AG04449 (cell line): ENCODE results near the gene TAF11L9.
"Not testable (repeated sequence)": the region's sequence is repeated elsewhere in the genome, so short reads cannot be mapped to it uniquely, and the experiment has no call there.

Experiments
- CTCF ChIA-PET: fragments of 350-600 bp; formaldehyde crosslinking; extraction: SDS; loops from one replicate; lab custom pipeline; 2021; ENCODE audit warnings: antibody characterized with exemption; lab: Yijun Ruan, JAX
- POLR2A ChIA-PET: fragments of 400-600, 350-600 bp; formaldehyde crosslinking; extraction: SDS; loops from one replicate; lab custom pipeline; 2020; ENCODE audit warnings: antibody characterized with exemption, inconsistent platforms; lab: Yijun Ruan, JAX
- DNase-seq: peaks from one replicate; pipeline ENCODE4 v3.0.0-alpha.2; 2010; ENCODE audit warnings: low read depth, low spot score
- H3K4me3 ChIP-seq: 2 replicates; pipeline ENCODE4 v1.5.1; 2011; ENCODE audit warnings: low read depth, mild to moderate bottlenecking, control low read depth, low read length
- CTCF ChIP-seq: IDR thresholded peaks from one replicate; pipeline ENCODE4 v1.5.1; 2011; ENCODE audit warnings: mild to moderate bottlenecking, moderate library complexity, low read length, control low read depth, inconsistent platforms; ENCODE audit not compliant: insufficient read depth; ENCODE audit errors: missing control alignments

Gene TAF11L9

GRCh38 chr5:17594255-17594654 lies at the start of gene TAF11L9:
Gene TAF11L9 (minus strand): TSS chr5:17594394.
- DNase-seq, H3K4me3 ChIP-seq, CTCF ChIA-PET, POLR2A ChIA-PET: not testable (repeated sequence)

GRCh38 chr5:17634160-17634559 lies 40.0 kb upstream of the TAF11L9 start, which contains the start of gene TAF11L14:
Gene TAF11L14 (plus strand): TSS chr5:17634460.
- no peak for DNase-seq
- ChIA-PET CTCF (no interaction called here), POLR2A (no interaction called here)
- H3K4me3 ChIP-seq, result no peak within 1 kb of the TSS
- no peak for TF ChIP-seq CTCF

- POLR2A ChIA-PET, H3K4me3 ChIP-seq, DNase-seq, CTCF ChIA-PET: not testable (repeated sequence)
Observed at GRCh38 chr5:17631788-17632187, 37.6 kb upstream of the TAF11L9 start, which contains the start of gene TAF11L13. Gene TAF11L13 (plus strand): TSS chr5:17632088.

- no peak for TF ChIP-seq CTCF
- POLR2A ChIA-PET, result no interaction called here
- no peak overlapping the region for H3K4me3 ChIP-seq
- no peak for DNase-seq
- CTCF ChIA-PET, result no interaction called here
Observed at GRCh38 chr5:17625686-17626085, 31.5 kb upstream of the TAF11L9 start.

- H3K4me3 ChIP-seq, result no peak overlapping the region
- no peak for DNase-seq
- ChIA-PET POLR2A (no interaction called here), CTCF (no interaction called here)
- TF ChIP-seq CTCF, result no peak
Observed at GRCh38 chr5:17620627-17621026, 26.4 kb upstream of the TAF11L9 start.

- TF ChIP-seq CTCF, result no peak
- H3K4me3 ChIP-seq, result no peak overlapping the region
- ChIA-PET POLR2A (no interaction called here), CTCF (no interaction called here)
- DNase-seq, result no peak
Observed at GRCh38 chr5:17619354-17619753, 25.2 kb upstream of the TAF11L9 start.

- no peak for DNase-seq
- TF ChIP-seq CTCF, result no peak
- ChIA-PET CTCF (no interaction called here), POLR2A (no interaction called here)
- no peak overlapping the region for H3K4me3 ChIP-seq
Observed at GRCh38 chr5:17614872-17615605, 20.8 kb upstream of the TAF11L9 start.

- POLR2A ChIA-PET, DNase-seq, H3K4me3 ChIP-seq, CTCF ChIA-PET: not testable (repeated sequence)
Observed at GRCh38 chr5:17610092-17610491, 15.9 kb upstream of the TAF11L9 start, which contains the start of gene TAF11L12. Gene TAF11L12 (plus strand): TSS chr5:17610392.

- POLR2A ChIA-PET, DNase-seq, H3K4me3 ChIP-seq, CTCF ChIA-PET: not testable (repeated sequence)
Observed at GRCh38 chr5:17607461-17607860, 13.3 kb upstream of the TAF11L9 start.
